GM19239 (cell line): Measurements from ENCODE around the gene PCARE.
"Not testable (repeated sequence)": the region's sequence is repeated elsewhere in the genome, so short reads cannot be mapped to it uniquely, and the experiment has no call there.

ENCODE experiments used
- DNase-seq: peaks from one replicate; pipeline ENCODE4 v3.0.0; 2011; ENCODE audit warnings: low spot score; ENCODE audit not compliant: insufficient read length
- FAIRE-seq: peaks from 2 replicates; lab custom pipeline; 2011; peaks lifted over from hg19 to GRCh38; lab: Jason Lieb, UNC

The PCARE gene

DNA sequence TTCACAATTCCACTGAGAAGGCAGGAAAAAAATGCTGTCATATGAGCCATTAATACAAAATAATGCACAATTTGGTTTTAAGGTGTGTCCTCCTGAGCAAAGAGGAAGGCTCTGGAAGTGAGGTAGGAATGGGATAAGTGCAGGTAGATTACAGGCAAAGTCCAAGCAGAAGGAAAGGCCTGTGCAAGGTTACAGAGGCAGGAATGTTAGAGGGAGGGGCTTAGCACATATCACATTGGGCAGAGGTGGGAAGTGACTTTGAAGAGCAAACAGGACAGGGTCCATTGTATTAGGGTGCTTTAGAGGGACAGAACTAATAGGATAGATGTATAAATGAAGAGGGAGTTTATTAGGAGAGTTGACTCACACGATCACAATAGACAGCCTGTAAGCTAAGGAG, 26.2 kb upstream of the PCARE start:
- FAIRE-seq (no peak), DNase-seq (no peak)

DNA sequence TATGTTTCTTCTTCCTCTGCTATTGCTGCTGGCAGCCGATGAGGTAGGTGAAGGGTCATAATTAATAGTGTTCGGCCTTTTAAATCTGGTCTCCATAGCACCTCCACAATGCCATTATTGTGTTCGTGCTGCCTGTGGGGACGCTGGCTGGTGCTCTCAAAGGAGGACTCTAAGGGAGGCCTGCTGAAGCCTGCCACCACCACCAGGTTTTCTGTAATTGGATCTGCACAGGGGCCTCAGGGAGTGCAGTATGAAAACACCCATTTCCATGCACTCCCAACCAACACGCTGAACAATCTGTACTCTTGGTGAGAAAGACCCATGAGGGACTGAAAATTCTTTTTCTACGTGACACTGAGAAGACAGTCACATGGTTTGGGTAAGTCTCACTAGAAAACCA, 23.2 kb upstream of the PCARE start:
- DNase-seq (no peak), FAIRE-seq (no peak)

DNA sequence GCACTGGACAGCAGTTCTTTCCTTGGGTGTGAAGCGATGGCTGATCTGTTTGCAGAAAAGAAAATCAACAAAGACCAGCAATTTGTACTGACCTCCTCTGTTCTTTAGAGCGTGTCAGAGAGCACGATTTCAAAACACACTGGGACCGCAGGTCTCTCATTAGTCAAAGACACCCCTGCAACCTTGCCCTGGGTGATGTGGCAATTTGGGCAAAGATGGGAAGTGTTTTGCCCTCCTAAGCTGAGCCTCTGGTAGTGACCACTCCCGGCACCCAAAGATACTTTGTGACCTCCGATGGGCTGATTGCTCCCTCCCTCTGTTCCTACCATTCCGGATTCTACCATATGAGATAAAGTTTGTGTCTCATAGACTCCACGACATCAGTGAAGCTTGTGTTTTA, 22.6 kb upstream of the PCARE start:
- FAIRE-seq: no peak
- DNase-seq: no peak

DNA sequence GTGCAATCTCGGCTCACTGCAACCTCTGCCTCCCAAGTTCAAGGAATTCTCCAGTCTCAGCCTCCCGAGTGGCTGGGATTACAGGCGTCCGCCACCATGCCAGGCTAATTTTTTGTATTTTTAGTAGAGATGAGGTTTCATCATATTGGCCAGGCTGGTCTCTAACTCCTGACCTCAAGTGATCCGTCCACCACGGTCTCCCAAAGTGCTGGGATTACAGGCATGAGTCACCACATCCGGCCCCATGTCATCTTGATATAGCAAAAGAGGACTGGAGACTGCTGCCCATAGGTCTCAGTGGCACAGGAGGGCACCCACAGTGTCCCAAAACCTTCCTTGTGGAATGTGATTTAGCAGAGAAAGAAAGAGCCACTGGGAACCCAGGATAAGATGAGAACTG, 16.0 kb upstream of the PCARE start:
- not testable (repeated sequence) for FAIRE-seq, DNase-seq

DNA sequence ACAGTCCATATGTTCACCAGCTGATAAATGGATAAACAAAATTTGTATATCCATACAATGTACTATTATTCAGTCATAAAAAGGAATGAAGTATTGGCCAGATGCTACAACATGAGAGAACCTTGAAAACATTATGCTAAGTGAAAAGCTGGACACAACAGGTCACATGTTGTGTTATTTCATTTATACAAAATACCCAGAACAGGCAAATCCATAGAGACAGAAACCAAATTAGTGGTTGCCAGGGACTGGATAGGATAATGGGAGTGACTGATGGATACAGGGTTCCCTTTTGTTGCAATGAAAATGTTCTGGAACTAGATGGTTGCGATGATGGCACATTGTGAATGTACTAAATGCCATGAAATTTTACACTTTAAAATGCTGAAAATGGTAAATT, 10.2 kb upstream of the PCARE start:
- FAIRE-seq (no peak), DNase-seq (no peak)

DNA sequence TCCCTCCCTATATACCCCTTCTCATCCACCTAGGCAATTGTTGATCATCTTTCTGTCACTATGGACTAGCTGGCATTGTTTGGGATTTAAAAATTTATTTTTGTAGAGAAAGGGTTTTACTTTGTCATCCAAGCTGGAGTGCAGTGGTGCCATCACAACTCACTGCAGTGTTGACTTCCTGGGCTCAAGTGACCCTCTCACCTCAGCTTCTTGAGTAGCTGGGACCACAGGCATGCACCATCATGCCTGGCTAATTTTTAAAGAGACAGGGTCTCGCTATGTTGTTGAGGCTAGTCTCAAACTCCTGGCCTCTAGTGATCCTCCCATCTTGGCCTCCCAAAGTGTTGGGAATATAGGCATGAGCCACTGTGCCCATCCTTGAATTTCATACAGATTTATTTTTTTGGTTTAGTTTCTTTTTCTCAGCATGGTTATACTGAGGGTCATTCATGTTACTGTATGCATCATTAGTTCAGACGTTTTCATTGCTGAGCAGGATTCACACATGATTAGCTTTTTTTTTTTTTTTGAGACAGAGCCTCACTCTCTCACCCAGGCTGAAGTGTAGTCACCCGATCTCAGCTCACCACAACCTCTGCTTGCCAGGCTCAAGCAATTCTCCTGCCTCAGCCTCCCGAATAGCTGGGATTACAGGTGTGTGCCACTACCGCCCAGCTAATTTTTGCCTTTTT, 8.6 kb upstream of the PCARE start:
- DNase-seq (no peak), FAIRE-seq (peak; percentile 69)

DNA sequence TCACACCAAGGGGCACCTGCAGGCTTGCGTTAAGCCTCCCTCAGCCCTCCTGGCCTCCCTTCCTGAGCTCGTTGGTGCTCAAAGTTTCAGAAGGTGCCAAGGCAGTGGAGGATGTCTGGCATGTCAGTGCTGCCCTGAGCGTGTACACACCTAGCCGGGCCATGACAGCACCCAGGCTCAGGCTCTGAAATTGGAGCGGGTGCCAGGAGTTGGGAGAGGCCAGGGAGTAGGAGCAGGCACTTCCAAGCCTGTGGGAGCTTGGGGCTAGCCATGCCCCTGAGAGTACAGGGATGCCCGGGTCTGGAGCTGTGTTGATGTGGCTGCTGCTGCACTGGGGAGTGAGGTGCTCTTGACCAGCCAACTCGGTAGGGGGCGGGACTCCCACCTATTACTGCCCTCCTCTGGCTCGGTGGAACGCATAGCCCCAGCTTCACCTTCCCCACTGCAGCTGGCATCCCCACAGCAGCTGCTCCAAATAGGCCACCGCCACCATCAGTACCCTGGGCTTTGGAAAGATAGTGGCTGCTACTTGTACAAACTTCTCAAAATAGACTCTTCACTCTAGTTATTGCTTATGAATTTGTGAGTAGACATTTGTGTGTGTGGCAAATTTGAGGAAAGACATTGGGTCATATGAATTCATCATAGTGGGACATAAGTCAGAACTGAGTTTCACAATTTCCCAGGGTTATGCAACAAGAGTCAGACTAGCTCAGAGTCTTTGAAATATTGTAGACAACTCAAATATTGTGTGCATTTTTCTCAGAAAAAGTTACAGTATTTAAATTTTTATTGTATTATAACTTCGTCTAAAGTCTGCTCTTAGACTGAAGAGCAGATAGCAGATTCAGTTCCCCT, 6.8 kb upstream of the PCARE start:
- no peak for FAIRE-seq
- DNase-seq: no peak

DNA sequence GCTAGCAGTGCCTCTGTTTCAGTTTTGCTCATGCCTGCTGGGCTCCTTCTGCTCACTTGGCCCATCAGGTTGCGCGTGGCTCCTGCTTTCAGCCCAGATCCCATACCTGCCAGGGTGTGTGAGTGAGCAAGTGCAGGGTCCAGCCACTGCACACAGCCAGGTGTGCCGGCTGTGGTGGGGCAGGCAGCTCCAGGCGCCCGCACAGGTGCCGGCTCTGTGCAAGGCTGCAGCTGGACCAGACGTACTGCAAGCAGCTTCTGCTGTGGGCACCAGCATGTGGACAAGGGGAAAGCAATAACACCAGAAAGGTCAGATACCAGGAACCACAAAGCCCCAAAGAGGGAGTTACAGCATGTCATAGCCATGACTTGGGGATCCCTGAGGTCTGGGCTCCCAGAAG, 5.6 kb upstream of the PCARE start:
- FAIRE-seq (no peak), DNase-seq (no peak)

DNA sequence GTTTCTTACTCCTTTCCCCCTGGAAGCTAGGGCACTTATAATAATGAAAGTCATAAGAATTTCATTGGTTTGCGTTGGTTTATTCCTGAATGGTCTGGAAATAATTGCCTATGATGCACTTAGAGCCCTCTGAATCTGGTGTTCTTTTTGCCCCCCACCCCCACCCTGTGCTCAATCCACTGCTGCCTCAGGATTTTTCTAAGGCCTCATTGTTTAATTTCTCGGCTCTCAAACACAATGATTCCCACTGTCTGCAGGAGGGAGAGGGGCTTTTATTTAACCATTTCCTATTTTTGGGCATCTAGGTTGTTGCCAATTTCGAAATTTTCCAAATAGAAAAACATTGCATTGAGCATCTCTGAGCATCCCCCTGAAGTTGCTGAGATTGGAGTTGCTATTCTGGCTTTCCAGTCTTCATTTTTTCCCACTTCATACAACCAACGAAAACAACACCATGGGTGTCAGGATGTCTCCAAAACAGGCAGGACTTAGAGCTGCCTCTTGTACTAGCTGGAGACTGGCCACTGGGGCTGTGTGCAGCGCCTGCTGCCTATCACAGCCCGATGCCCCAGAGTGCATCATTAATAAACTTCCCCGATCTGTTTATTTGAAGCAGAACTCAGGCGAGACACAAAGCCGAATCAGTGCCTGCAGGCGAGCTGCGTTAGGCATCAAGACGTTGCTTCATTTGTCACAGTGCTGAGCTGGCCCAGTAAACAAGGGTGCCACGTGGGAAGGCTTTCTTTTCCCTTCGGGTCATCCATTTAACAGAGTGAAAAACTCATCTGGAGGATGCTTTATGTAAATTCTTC, 1.8 kb upstream of the PCARE start:
- DNase-seq (no peak), FAIRE-seq (no peak)

DNA sequence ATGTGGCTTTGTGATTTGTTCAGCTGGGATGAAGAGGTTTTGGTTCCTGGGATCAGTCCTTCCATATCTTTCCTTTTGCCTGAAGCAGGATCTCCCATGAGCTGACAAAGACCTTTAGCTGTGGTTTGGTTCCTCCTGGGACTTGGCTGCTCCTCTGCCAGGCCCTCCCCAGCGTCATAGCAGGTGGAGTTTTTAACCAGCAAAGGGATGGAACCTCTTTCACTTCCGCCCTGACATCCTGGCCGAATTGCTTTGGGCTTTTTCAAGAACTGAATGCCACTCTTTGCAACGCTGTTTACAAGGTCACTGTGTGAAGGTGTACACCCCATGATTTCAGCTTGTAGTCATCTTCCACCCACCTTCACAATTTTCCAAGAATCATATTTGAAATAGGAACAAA, 390 bp downstream of the PCARE start:
- FAIRE-seq: peak; percentile 67

DNA sequence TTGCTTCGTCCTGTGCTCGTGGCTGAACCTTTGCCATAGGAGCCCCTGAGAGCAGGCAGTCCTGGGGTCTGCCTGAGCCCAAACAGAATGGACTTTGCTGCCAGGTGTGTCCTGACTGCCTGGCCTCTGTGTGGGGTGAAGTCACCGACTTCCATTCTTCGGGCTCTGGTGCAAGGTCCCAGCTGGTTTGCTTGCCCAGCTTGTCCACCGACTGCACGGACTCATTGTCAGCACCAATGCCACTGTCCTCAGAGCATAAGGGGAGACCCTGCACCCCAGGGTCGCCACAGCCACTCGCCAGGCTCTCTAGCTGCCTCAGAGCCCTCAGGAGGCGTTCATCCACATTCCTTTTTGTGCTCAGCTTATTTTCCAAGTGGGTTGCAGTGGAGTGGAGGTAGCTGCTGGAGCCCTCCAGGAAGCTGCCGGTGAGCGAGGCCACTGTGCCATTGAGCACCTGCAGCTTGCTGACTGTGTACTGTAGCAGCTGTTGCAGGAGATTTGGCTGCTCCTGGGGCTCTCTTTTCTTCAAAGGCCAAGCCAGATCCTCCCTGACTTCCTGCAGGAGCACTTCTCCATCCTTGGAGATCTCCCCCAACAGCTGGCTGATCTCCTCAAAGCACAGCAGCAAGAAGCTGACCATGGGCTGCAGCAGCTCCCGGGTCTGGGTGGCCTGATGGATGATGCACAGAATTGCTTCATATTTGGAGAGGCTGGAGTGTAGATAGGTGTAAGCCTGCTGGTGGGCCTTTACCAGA, 1.2 kb downstream of the PCARE start:
- FAIRE-seq (no peak), DNase-seq (no peak)

More for the DNA sequence above, 390 bp downstream of the PCARE start:
- DNase-seq: no peak

DNA sequence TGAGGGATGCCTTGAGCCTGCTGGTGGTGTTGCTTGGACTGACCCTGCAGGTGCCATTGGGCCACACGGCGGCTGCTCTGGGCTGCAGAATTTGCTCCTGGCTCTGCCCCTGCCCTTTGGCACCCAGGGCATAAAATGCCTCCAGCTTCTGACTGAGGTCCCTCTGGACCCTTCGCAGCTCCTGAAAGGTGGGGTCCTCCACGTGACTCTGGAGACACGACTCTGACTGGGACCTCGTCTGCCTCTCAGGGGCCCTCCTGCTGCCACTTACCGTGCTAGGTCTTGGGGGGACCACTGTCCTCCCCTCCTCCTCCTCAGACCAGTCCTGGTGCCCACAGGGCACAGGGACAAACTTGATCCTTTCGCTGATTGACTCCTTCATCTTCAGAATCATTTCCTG, 2.1 kb downstream of the PCARE start:
- FAIRE-seq: no peak

DNA sequence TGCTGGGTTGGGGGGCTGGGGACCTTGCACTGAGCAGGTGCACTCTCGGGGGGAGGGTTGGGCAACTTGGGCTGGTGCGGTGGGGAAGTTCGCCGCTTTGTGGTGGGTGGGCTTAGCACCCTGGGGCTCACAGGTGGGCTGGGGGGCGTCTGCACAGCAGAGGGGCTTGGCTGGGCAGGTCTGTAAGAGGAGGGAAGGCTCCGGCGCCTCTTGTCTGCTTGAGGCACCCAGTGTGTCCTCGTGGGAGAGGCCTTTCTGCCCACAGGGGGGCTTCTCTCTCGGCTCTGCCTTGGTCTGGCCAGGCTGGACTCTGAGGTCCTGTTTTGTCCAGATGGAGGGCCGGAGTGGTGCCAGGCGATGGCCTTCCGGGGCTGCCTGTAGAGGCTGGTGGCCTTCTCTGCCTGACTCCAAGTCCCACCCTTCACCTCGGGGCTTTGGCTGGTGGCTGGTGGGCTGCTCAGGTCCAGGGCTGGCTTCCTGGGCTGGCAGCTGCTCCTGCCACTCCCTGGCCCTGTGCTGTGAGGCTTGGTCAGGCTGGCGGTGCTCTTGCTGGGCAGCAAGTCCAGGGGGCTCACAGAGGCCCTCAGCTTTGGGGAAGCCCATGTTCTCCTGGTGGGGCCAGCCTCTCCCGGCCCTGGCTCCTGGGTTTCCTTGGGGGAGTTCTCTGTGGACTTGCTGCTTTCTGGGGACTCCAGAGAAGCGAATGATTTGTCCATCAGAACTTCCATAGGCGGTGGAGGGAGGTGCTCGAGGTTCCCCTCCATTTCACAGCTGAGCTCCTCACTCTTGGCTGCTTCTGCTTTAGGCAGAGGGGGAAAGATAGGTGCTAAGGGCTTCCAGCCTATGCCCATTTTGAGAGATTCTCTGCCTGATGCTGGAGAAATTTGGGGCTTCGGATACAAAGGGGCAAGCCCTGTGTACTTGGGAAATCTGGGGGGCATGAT, 3.0 kb downstream of the PCARE start:
- DNase-seq (no peak), FAIRE-seq (no peak)

More for the DNA sequence above, 2.1 kb downstream of the PCARE start:
- DNase-seq: no peak

DNA sequence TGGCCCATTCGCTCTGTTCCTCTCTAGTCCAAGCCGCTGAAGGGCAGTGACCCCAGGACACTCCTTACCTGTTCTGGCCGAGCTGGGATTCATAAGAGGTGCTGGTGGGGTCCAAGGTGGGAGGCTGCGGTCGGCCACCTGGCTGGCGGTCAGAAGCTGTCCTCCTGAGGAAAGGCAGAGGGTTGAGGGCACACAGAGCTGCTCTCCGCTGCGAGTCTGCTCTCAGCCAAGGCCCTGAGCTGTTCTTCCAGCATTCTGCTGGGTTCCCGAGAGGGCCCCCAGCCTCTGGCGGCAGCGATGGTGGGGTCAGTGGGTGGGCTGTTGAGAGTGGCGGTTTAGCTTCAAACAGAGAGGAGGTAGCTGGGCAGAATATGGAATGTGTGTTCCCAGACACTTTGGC, 3.8 kb downstream of the PCARE start:
- DNase-seq (no peak), FAIRE-seq (no peak)

DNA sequence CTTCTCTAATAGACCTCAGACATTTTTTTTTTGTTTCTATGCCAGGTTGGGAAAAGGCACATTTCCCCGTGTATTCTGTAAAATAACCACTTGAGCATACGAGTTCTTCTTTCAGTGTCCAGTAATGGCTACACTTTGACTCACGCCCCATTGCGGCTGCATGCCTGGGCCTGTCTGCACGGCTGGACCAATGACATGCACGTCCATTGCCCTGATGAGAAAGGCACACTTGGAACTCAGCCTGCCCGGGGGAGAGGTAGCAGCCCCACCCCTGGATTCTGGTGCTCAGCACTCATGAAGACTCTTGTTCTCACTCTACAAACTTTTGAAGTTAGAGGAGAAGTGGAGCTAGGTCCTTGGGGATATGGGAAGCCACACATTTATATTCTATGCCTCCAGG, 5.8 kb downstream of the PCARE start:
- FAIRE-seq (no peak), DNase-seq (no peak)

DNA sequence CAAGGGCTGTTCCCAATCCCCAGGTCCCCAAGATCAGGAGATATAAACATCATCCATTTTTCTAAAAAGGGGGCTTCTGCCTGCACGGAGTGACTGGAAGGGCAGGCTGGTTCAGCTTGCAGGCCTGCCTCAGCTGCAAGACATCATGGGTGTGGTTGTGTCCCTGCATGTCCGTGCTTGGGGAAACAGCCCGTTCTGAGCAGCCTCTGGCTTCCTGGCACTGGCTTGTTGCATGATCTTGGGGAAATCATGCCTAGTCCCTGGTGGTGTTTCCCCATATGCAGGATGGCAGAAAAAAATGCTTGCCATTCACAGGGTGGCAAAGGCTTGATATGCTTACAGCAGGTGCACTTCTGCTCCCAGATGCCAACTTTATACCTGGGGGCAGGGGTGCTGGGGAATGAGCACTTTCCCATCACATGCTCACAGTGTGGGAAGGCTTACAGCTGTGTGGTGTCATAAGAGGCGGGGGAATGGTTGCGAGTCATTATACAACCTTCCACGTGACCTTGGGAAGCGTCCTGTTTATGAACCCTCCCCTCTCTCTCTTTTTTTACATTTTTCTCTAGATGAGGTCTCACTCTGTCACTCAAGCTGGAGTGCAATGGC, 7.2 kb downstream of the PCARE start:
- DNase-seq (no peak), FAIRE-seq (no peak)

DNA sequence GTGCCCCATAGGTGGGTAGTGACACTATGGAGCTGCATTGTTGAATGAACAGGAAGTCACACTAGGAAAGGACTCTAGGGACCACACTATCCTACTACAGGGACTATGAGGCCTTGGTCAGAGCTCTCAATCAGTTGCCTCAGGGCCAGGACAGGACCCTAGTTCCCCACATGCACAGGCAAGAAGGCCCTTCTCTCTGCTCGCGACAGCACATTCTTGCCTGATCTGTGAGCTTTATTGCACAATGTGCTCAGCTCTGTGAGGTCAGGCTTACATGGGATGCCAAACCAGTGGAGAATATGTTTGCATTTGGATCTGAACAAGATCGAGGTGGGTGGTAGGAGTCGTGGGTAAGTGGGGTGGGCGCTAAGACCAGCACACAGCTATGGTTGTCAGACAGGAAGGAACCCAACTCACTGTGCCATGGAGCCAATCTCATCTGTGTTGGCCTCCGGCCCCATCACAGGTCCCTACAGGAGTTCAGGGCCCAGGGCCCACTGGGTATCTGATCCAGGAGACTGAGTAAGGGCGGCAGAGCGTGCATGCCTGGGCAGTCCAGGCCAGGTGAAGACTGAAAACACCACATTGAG, 8.0 kb downstream of the PCARE start:
- FAIRE-seq (no peak), DNase-seq (no peak)

DNA sequence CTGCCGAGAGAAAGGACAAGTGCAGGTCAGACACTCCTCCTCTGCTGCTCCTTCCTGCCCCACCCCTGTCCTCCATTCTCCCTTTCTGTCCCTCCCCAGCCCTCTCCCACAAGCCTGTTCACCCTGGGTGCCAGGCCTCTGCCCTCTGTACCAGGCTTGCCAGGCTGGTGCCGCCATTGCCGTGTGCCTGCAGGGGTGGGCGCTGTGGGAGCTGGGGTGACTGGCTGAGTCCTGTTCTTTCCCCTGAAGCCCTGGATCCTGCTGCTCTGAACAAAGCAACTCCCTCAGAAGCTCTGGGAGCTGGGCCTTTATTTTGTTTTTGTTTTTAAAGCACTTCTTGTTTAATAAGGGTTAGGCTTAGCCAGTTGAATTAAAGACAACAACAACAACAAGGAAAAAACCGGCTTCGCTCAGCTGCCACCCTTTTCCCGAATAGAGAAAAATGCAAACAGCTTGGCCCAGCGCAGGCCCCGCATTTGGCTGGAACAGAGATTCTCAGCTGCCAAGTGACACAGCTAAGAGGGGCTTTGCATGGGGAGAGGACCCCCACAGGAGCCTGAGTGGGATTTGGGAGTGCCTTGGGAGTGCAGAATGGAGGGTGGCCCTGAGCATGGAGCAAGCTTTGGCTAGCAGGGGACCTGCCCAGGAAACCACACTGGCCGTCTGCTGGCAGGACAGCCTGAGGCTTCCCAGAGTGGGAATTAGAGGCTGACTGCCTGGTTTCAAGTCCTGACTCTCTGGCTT, 9.1 kb downstream of the PCARE start:
- FAIRE-seq: no peak
- no peak for DNase-seq
